Measurements from ENCODE around the gene DNAJC5.
"Not testable (repeated sequence)": the region's sequence is repeated elsewhere in the genome, so short reads cannot be mapped to it uniquely, and the experiment has no call there.

Gene DNAJC5

GRCh38 chr20:63970714-63971431 lies 75.9 kb downstream of the DNAJC5 start:
- DNase-seq = no peak

- DNase-seq = not testable (repeated sequence)
Observed at GRCh38 chr20:63971960-63972311, 77.0 kb downstream of the DNAJC5 start.

DNA sequence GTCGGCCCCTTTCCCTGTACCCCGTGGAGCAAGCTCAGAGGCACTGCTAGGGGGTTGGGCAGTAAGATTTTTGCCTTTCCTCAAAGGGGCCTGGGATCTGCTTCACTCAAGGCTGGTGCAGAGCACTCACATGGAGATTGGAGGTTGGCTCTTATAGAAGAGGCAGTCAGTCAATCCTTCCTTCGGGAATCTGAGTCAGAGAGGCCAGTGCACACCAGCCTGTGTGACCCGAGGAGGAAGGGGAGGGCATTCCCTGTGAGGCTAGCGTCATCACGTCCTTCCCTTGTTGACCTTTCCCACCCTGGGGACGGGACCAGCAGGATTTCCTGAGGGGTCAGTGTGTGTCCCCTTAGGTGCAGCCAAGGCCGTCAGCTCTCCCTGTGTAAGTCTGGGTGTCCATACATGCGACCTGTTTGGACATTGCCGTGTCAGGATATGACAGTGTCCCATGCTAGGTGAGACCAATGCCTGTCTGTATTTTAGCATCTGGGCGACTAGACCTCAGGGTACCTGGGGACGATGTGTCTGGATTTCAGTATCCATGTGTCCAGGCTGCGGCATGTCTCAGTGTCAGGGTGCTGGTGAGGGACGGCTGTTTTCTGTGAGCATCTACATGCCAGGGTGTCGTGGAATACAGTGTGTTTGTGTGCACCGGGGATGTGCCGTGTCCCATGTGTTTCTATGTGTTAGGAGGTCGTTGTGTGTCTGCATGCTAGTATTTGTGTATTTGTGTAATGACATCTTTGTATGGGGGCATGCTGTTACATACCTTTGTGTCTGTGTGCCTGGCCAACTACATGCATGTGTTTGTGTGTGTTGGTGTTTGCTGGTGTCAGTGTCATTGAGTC lies 77.6 kb downstream of the DNAJC5 start:
- no peak for DNase-seq

DNA sequence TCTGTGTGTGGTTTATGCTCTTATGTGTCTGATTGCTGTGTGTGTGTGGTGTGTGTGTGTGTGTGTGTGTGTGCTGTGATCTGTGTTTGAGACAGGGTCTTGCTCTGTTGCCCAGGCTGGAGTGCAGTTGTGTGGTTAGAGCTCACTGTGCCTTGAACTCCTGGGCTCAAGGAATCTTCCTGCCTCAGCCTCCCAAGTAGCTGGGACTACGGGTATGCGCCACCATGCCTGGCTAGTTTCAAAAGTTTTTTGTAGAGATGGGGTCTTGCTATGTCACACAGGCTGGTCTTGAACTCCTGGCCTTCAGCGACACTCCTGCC lies 78.2 kb downstream of the DNAJC5 start:
- no peak for DNase-seq

- peak; percentile 22 for DNase-seq
Observed at GRCh38 chr20:63973636-63974401, 78.9 kb downstream of the DNAJC5 start.

GRCh38 chr20:63974402-63975200 lies 79.7 kb downstream of the DNAJC5 start:
- peak; percentile 47 for DNase-seq

GRCh38 chr20:63976511-63976910 lies 81.6 kb downstream of the DNAJC5 start:
- not testable (repeated sequence) for DNase-seq

GRCh38 chr20:63976980-63977738 lies 82.2 kb downstream of the DNAJC5 start:
- no peak for DNase-seq

DNA sequence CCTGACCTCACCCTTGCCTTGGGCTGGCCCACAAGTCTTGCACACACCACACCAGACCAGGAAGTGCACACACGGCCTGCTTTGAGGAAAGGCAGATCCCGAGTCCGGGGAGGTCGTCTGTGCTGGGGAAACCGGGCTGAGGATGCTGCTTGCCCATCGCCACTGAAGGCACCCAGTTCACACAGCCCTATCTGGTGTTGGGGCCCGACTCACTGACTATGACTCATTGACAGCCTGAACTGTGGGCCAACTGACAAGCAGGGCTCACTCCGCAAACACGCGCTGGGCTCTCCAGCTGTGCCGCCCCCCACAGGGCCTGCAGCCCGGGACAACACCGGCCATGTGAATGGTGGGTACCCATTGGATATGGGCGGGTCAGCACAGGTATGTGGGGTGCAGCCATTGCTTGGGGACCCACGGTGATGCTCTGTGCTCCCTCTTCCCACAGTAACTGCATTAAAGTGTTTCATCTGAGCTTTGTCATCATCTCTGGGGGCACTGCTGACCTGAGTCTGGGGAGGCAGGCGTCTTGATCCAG lies 82.9 kb downstream of the DNAJC5 start:
- no peak for DNase-seq

- peak; percentile 32 for DNase-seq
Observed at GRCh38 chr20:63978319-63979228, 83.6 kb downstream of the DNAJC5 start.

GRCh38 chr20:63979229-63979556 lies 84.3 kb downstream of the DNAJC5 start:
- no peak for DNase-seq

DNA sequence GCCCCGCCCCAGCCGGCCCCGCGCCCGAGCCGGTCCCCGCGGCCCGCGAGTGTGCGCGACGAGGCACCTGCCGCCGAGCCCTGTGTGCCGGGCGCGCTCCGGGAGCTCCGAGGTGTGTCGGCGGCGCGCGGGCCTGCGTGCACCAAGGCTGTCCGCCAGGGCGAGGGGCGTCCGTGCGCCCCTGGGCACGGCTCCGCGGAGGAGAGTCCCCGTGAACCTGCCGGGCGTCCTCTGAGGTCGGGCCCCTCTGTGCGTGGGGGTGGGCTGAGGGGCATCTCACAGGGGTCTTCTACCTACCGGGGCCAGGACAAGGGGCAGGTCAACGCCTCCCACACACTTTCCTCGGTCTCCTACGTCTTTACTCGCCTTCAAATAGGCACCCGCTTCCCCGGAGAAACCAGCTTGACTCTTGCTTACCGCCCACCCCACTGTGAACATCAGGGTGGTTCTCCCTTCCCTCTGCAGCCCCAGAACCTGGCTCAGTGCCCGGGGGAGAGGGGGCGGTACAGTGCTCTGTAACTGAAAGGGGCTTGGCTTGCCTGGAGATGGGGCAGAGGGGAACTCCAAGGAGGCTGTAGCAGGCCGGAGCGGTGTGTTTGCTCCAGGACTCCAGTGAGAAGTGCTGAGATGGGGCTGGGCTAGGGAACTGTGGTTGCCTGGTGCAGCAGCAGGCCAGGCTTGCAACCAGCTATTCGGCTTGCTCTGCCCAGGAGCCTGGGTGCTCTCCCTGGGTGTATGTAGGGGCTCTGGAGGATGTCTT lies 84.8 kb downstream of the DNAJC5 start, which contains the start of gene SAMD10:
Gene SAMD10 (minus strand): TSS at position 86 of the 760 bp plus-strand sequence. CDS start 175 bp downstream, outside the sequence.
- no peak for DNase-seq

- DNase-seq = no peak
Observed at GRCh38 chr20:63980317-63980805, 85.4 kb downstream of the DNAJC5 start.

GRCh38 chr20:63980806-63981728 lies 86.1 kb downstream of the DNAJC5 start, which contains the start of gene PRPF6:
PRPF6 (plus strand) TSS chr20:63981132; CDS start chr20:63981246, 114 bp downstream.
- DNase-seq = peak; percentile 83

DNA sequence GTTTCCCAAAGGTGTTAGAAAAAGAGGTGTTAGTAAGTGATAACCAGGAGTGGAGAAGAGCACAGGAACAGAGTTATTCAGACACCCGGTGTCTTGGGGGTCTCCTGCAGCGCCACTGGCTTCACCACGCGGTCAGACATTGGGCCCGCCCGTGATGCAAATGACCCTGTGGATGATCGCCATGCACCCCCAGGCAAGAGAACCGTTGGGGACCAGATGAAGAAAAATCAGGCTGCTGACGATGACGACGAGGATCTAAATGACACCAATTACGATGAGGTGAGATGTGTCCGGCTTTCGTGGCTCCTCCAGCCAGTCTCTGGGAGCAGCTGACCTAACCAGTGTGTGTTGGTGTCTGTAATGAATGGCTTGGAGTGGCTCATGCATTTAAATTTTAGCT lies 88.0 kb downstream of the DNAJC5 start:
- DNase-seq = no peak

Data from NCI-H748 treated with DMSO at 0.1 percent for 48 hours (cell line).